Activated naive CD4-positive, alpha-beta T cell treated with anti-CD3 and anti-CD28 coated beads, Interleukin-2, amount 50 U/mL, for 72 hours (primary cell): Measurements from ENCODE around the gene GNAT3. TPM values are rescaled to one million over a fixed set of nuclear protein-coding genes. Genes with fewer than 3 reads are reported as not detected.

Experiments used
- ATAC-seq, 2 donors: fragments of 150-1000 bp; cut with Tn5 transposase; 2 replicates each; pipeline ENCODE4 v1.10.0; 2021; ENCODE audit warnings: mild to moderate bottlenecking in 2 of 2, moderate library complexity in 2 of 2
- DNase-seq, 2 donors: peaks; one replicate each; pipeline ENCODE4 v3.0.0; 2021 to 2022; ENCODE audit warnings: low spot score in 2 of 2
- H3K27ac Mint-ChIP-seq, 2 donors: one replicate each; pipeline ENCODE4 v1.8.0; 2022; ENCODE audit warnings: mild to moderate bottlenecking in 2 of 2, mixed read lengths in 2 of 2
- H3K36me3 Mint-ChIP-seq, 2 donors: one replicate each; pipeline ENCODE4 v1.8.0; 2022; ENCODE audit warnings: mixed read lengths in 2 of 2
- H3K9me3 Mint-ChIP-seq, 2 donors: one replicate each; pipeline ENCODE4 v1.8.0; 2022; ENCODE audit warnings: mixed read lengths in 2 of 2
- total RNA-seq, 2 donors: library from RNA; stranded (reverse); gene quantifications; one replicate each; pipeline ENCODE4 v1.2.3, GENCODE V29; 2022

GNAT3 gene
- total RNA-seq, 2 donors from 2014 or later = not detected

- no peaks in the 10 kb centered on the region for H3K36me3 Mint-ChIP-seq
- DNase-seq = no peak
- ATAC-seq = no peak
- no peak overlapping the region for H3K27ac Mint-ChIP-seq
- H3K9me3 Mint-ChIP-seq = no peaks in the 10 kb centered on the region
Measured at GRCh38 chr7:80450621-80451308, 61.1 kb downstream of the GNAT3 start.

GRCh38 chr7:80449836-80450235 lies 62.0 kb downstream of the GNAT3 start:
- no peak overlapping the region for H3K27ac Mint-ChIP-seq
- no peaks in the 10 kb centered on the region for H3K36me3 Mint-ChIP-seq
- H3K9me3 Mint-ChIP-seq = no peaks in the 10 kb centered on the region
- no peak for DNase-seq
- ATAC-seq = no peak

GRCh38 chr7:80445351-80445750 lies 66.5 kb downstream of the GNAT3 start:
- peaks cover 0 to 9% of the 10 kb centered on the region in 2 donors for H3K9me3 Mint-ChIP-seq
- no peaks in the 10 kb centered on the region for H3K36me3 Mint-ChIP-seq
- DNase-seq = no peak
- ATAC-seq = no peak
- no peak overlapping the region for H3K27ac Mint-ChIP-seq

GRCh38 chr7:80444811-80445210 lies 67.1 kb downstream of the GNAT3 start:
- ATAC-seq (no peak), DNase-seq (no peak)
- Mint-ChIP-seq H3K9me3 (peaks cover 0 to 9% of the 10 kb centered on the region in 2 donors), H3K36me3 (no peaks in the 10 kb centered on the region), H3K27ac (no peak overlapping the region)

GRCh38 chr7:80443325-80443724 lies 68.5 kb downstream of the GNAT3 start:
- Mint-ChIP-seq H3K36me3 (no peaks in the 10 kb centered on the region), H3K9me3 (peaks cover 0 to 9% of the 10 kb centered on the region in 2 donors), H3K27ac (no peak overlapping the region)
- DNase-seq = no peak
- no peak for ATAC-seq

- ATAC-seq = no peak
- Mint-ChIP-seq H3K9me3 (peaks cover 0 to 14% of the 10 kb centered on the region in 2 donors), H3K36me3 (no peaks in the 10 kb centered on the region), H3K27ac (no peak overlapping the region)
- no peak for DNase-seq
Measured at GRCh38 chr7:80440883-80441282, 71.0 kb downstream of the GNAT3 start.

- ATAC-seq (no peak), DNase-seq (no peak)
- Mint-ChIP-seq H3K9me3 (peaks cover 0 to 16% of the 10 kb centered on the region in 2 donors), H3K36me3 (no peaks in the 10 kb centered on the region), H3K27ac (no peak overlapping the region)
Measured at GRCh38 chr7:80439894-80440821, 71.7 kb downstream of the GNAT3 start.

- no peak for DNase-seq
- no peak for ATAC-seq
- peaks cover 5 to 19% of the 10 kb centered on the region in 2 donors for H3K9me3 Mint-ChIP-seq
- no peaks in the 10 kb centered on the region for H3K36me3 Mint-ChIP-seq
- H3K27ac Mint-ChIP-seq = no peak overlapping the region
Measured at GRCh38 chr7:80435521-80435920, 76.3 kb downstream of the GNAT3 start.

GRCh38 chr7:80434047-80434446 lies 77.8 kb downstream of the GNAT3 start:
- ATAC-seq (no peak), DNase-seq (no peak)
- Mint-ChIP-seq H3K36me3 (no peaks in the 10 kb centered on the region), H3K9me3 (peaks cover 5 to 18% of the 10 kb centered on the region in 2 donors), H3K27ac (no peak overlapping the region)

- Mint-ChIP-seq H3K36me3 (no peaks in the 10 kb centered on the region), H3K27ac (no peak overlapping the region), H3K9me3 (peaks cover 5 to 18% of the 10 kb centered on the region in 2 donors)
- no peak for ATAC-seq
- DNase-seq = no peak
Measured at GRCh38 chr7:80432166-80432565, 79.7 kb downstream of the GNAT3 start.

GRCh38 chr7:80429181-80429580 lies 82.7 kb downstream of the GNAT3 start:
- peaks cover 3 to 5% of the 10 kb centered on the region in 2 donors for H3K9me3 Mint-ChIP-seq
- no peak overlapping the region for H3K27ac Mint-ChIP-seq
- DNase-seq (no peak), ATAC-seq (no peak)
- no peaks in the 10 kb centered on the region for H3K36me3 Mint-ChIP-seq

GRCh38 chr7:80428161-80429054 lies 83.5 kb downstream of the GNAT3 start:
- Mint-ChIP-seq H3K27ac (no peak overlapping the region), H3K36me3 (no peaks in the 10 kb centered on the region), H3K9me3 (no peaks in the 10 kb centered on the region)
- DNase-seq (no peak), ATAC-seq (no peak)

GRCh38 chr7:80427218-80427617 lies 84.6 kb downstream of the GNAT3 start:
- no peaks in the 10 kb centered on the region for H3K36me3 Mint-ChIP-seq
- DNase-seq = no peak
- ATAC-seq = no peak
- no peaks in the 10 kb centered on the region for H3K9me3 Mint-ChIP-seq
- H3K27ac Mint-ChIP-seq = no peak overlapping the region

- DNase-seq (no peak), ATAC-seq (no peak)
- Mint-ChIP-seq H3K9me3 (no peaks in the 10 kb centered on the region), H3K36me3 (no peaks in the 10 kb centered on the region), H3K27ac (no peak overlapping the region)
Measured at GRCh38 chr7:80420876-80421275, 91.0 kb downstream of the GNAT3 start.

GRCh38 chr7:80417211-80417793 lies 94.6 kb downstream of the GNAT3 start:
- ATAC-seq = no peak
- H3K36me3 Mint-ChIP-seq = no peaks in the 10 kb centered on the region
- H3K9me3 Mint-ChIP-seq = no peaks in the 10 kb centered on the region
- no peak overlapping the region for H3K27ac Mint-ChIP-seq
- DNase-seq = no peak

GRCh38 chr7:80415522-80415921 lies 96.3 kb downstream of the GNAT3 start:
- DNase-seq (no peak), ATAC-seq (no peak)
- H3K27ac Mint-ChIP-seq = no peak overlapping the region
- H3K36me3 Mint-ChIP-seq = no peaks in the 10 kb centered on the region
- H3K9me3 Mint-ChIP-seq = no peaks in the 10 kb centered on the region
